Neural progenitor cell (in vitro differentiated cells): ENCODE results near the gene ABCA3. TPM values are rescaled to one million over a fixed set of nuclear protein-coding genes. Genes with fewer than 3 reads are reported as not detected.

Experiments used
- DNase-seq: peaks from one replicate; pipeline ENCODE4 v3.0.0-alpha.2; 2016; ENCODE audit warnings: low spot score
- H2AFZ ChIP-seq: fragments of 200-600 bp; sonication (generic); replicated peaks from 2 replicates; pipeline ENCODE4 v1.6.1; 2016; ENCODE audit warnings: antibody characterized with exemption
- H3F3A ChIP-seq: fragments of 200-600 bp; sonication (generic); 2 replicates; pipeline ENCODE4 v1.6.1; 2016; ENCODE audit warnings: antibody characterized with exemption, low read depth
- H3K27ac ChIP-seq: fragments of 200-600 bp; sonication (generic); 2 replicates; pipeline ENCODE4 v1.5.1; 2016; ENCODE audit warnings: mild to moderate bottlenecking
- H3K27me3 ChIP-seq: fragments of 200-600 bp; sonication (generic); 2 replicates; pipeline ENCODE4 v1.6.1; 2016; ENCODE audit warnings: mild to moderate bottlenecking, moderate library complexity
- H3K36me3 ChIP-seq: fragments of 200-600 bp; sonication (generic); 2 replicates; pipeline ENCODE4 v1.5.1; 2016
- H3K4me1 ChIP-seq: fragments of 200-600 bp; sonication (generic); 2 replicates; pipeline ENCODE4 v1.6.1; 2016; ENCODE audit warnings: mixed run types
- H3K4me2 ChIP-seq: fragments of 200-600 bp; sonication (generic); 2 replicates; pipeline ENCODE4 v1.6.1; 2016
- H3K4me3 ChIP-seq: fragments of 200-600 bp; sonication (generic); 2 replicates; pipeline ENCODE4 v1.5.1; 2016
- H3K79me2 ChIP-seq: fragments of 200-600 bp; sonication (generic); 2 replicates; pipeline ENCODE4 v1.6.1; 2016; ENCODE audit warnings: low read depth
- H3K9ac ChIP-seq: fragments of 200-600 bp; sonication (generic); 2 replicates; pipeline ENCODE4 v1.6.1; 2016
- H3K9me3 ChIP-seq: fragments of 200-600 bp; sonication (generic); 2 replicates; pipeline ENCODE4 v1.5.1; 2016; ENCODE audit warnings: low read depth
- H4K20me1 ChIP-seq: fragments of 200-600 bp; sonication (generic); 2 replicates; pipeline ENCODE4 v1.6.1; 2016; ENCODE audit warnings: low read depth
- H3K27ac Mint-ChIP-seq: 3 replicates; pipeline ENCODE4 v1.8.0; 2021; ENCODE audit warnings: mixed read lengths
- H3K27me3 Mint-ChIP-seq: 2 replicates; pipeline ENCODE4 v1.8.0; 2022; ENCODE audit warnings: low read depth, mild to moderate bottlenecking, inconsistent platforms, moderate library complexity, mixed read lengths; ENCODE audit not compliant: insufficient read depth
- H3K36me3 Mint-ChIP-seq: 3 replicates; pipeline ENCODE4 v1.8.0; 2021; ENCODE audit warnings: mixed read lengths
- H3K4me1 Mint-ChIP-seq: 3 replicates; pipeline ENCODE4 v1.8.0; 2021; ENCODE audit warnings: mixed read lengths
- H3K4me3 Mint-ChIP-seq: 3 replicates; pipeline ENCODE4 v1.8.0; 2021; ENCODE audit warnings: mild to moderate bottlenecking, moderate library complexity, mixed read lengths
- H3K9me3 Mint-ChIP-seq: 3 replicates; pipeline ENCODE4 v1.8.0; 2020; ENCODE audit warnings: mixed read lengths
- CTCF ChIP-seq: fragments of 200-600 bp; sonication (generic); IDR thresholded peaks from 2 replicates; pipeline ENCODE4 v1.5.1; 2017; ENCODE audit warnings: antibody characterized with exemption, mild to moderate bottlenecking
- EZH2 ChIP-seq: fragments of 200-600 bp; sonication (generic); IDR thresholded peaks from 2 replicates; pipeline ENCODE4 v1.6.1; 2017; ENCODE audit warnings: antibody characterized with exemption, mild to moderate bottlenecking, moderate library complexity
- EZH2phosphoT487 ChIP-seq: fragments of 200-600 bp; sonication (generic); IDR thresholded peaks from 2 replicates; pipeline ENCODE4 v1.6.1; 2017; ENCODE audit warnings: antibody characterized with exemption
- total RNA-seq: library from RNA; depleted of rRNA; stranded (reverse); fragments of >200 nt; gene quantifications from 2 replicates; pipeline ENCODE4 v1.2.3, GENCODE V29; 2015; ENCODE audit warnings: low replicate concordance

The ABCA3 gene
- total RNA-seq, 1 donor from 2014 or later = 9.7 TPM

- no peak overlapping the region for H3K9ac ChIP-seq
- Mint-ChIP-seq H3K4me1 (no peaks in the 10 kb centered on the region), H3K4me3 (no peak overlapping the region), H3K9me3 (no peaks in the 10 kb centered on the region), H3K27me3 (peaks cover 2% of the 10 kb centered on the region), H3K27ac (no peak overlapping the region), H3K36me3 (peaks cover 1% of the 10 kb centered on the region)
- H3K4me1 ChIP-seq = no peaks in the 10 kb centered on the region
- no peaks in the 10 kb centered on the region for H3K27me3 ChIP-seq
- H3K36me3 ChIP-seq = no peaks in the 10 kb centered on the region
- no peaks in the 10 kb centered on the region for H4K20me1 ChIP-seq
- DNase-seq = no peak
- H3K79me2 ChIP-seq = no peaks in the 10 kb centered on the region
- TF ChIP-seq CTCF (no peak), EZH2 (no peak), EZH2phosphoT487 (no peak)
- no peak overlapping the region for H3K4me3 ChIP-seq
- H3K9me3 ChIP-seq = no peaks in the 10 kb centered on the region
- H3F3A ChIP-seq = no peaks in the 10 kb centered on the region
- no peak overlapping the region for H3K27ac ChIP-seq
- no peak overlapping the region for H3K4me2 ChIP-seq
- H2AFZ ChIP-seq = no peak overlapping the region
Measured at GRCh38 chr16:2288726-2289125, 51.8 kb downstream of the ABCA3 start.

GRCh38 chr16:2287916-2288547 is 52.5 kb downstream of the ABCA3 start:
- H3K27me3 Mint-ChIP-seq = peaks cover 2% of the 10 kb centered on the region
- no peak for DNase-seq
- no peaks in the 10 kb centered on the region for H3K9me3 Mint-ChIP-seq
- Histone ChIP-seq H3K27ac (no peak overlapping the region), H3K4me2 (no peak overlapping the region), H3K4me1 (no peaks in the 10 kb centered on the region), H3K9me3 (no peaks in the 10 kb centered on the region), H3K4me3 (no peak overlapping the region), H2AFZ (no peak overlapping the region), H3K36me3 (no peaks in the 10 kb centered on the region), H3K79me2 (no peaks in the 10 kb centered on the region), H3F3A (no peaks in the 10 kb centered on the region), H3K9ac (no peak overlapping the region), H4K20me1 (no peaks in the 10 kb centered on the region), H3K27me3 (no peaks in the 10 kb centered on the region)
- H3K36me3 Mint-ChIP-seq = peaks cover 3% of the 10 kb centered on the region
- H3K27ac Mint-ChIP-seq = no peak overlapping the region
- H3K4me3 Mint-ChIP-seq = no peak overlapping the region
- no peak for TF ChIP-seq CTCF
- no peak for TF ChIP-seq EZH2
- TF ChIP-seq EZH2phosphoT487 = no peak
- H3K4me1 Mint-ChIP-seq = no peaks in the 10 kb centered on the region

- no peak overlapping the region for H3K27ac Mint-ChIP-seq
- H3K4me2 ChIP-seq = no peak overlapping the region
- no peaks in the 10 kb centered on the region for H3K79me2 ChIP-seq
- H3K4me3 Mint-ChIP-seq = no peak overlapping the region
- no peak for DNase-seq
- no peak overlapping the region for H2AFZ ChIP-seq
- TF ChIP-seq EZH2phosphoT487 (no peak), CTCF (no peak), EZH2 (no peak)
- no peak overlapping the region for H3K4me3 ChIP-seq
- H3K9me3 Mint-ChIP-seq = no peaks in the 10 kb centered on the region
- H3K27ac ChIP-seq = no peak overlapping the region
- no peaks in the 10 kb centered on the region for H3K4me1 ChIP-seq
- H3K4me1 Mint-ChIP-seq = no peaks in the 10 kb centered on the region
- H3K36me3 ChIP-seq = no peaks in the 10 kb centered on the region
- H3F3A ChIP-seq = no peaks in the 10 kb centered on the region
- peaks cover 2% of the 10 kb centered on the region for H3K27me3 Mint-ChIP-seq
- no peaks in the 10 kb centered on the region for H4K20me1 ChIP-seq
- H3K27me3 ChIP-seq = no peaks in the 10 kb centered on the region
- H3K9me3 ChIP-seq = no peaks in the 10 kb centered on the region
- H3K36me3 Mint-ChIP-seq = peaks cover 3% of the 10 kb centered on the region
- no peak overlapping the region for H3K9ac ChIP-seq
Measured at GRCh38 chr16:2286550-2286949, 54.0 kb downstream of the ABCA3 start.
